ENCODE measurements around the gene WNT3A. TPM values are rescaled to one million over a fixed set of nuclear protein-coding genes. Genes with fewer than 3 reads are reported as not detected.

The WNT3A gene
- total RNA-seq, 1 donor, result not detected

GRCh38 chr1:228070851-228071250, 64.1 kb downstream of the WNT3A start:
- TF ChIP-seq CTCF (IDR thresholded peaks at IDR 0.05; ENCODE audit: insufficient read depth, low read depth, low read length), result no peak
- no peak overlapping the region for H3K4me3 ChIP-seq (ENCODE audit: low read depth, low read length)
- no peak for DNase-seq (ENCODE audit: low read depth)

DNA sequence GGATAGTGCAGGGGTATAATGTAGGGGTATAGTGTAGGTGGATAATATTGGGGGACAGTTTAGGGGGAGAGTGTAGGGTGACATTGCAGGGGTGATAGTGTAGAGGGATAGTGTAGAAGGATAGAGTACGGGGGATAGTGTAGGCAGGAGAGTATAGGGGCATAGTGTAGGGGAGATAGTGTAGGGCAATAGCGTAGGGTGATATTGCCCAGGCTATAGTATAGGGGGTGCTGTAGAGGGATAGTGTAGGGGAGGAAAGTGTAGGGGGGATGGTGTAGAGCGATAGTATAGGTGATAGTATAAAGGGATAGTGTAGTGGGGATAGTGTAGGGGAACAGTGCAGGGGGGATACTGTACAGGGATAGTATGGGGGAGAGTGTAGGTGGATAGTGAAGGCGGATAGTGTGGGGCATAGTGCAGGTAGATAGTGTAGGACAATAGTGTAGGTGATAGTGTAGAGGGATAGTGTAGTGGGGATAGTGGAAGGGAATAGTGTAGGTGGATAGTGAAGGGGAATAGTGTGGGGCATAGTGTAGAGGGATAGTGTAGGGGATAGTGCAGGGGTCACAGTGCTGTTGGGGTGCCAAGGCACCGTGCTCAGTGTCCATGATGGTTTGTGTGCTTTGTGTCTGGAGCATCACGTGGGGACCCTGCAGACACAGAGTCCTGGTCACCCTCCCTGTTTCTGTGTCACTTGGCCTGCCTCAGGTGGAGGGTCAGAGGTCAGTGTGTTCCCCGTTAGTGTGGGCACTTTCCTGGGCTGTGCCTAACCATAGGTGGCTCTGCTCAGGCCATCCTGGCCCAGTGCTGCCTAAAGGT, 65.2 kb downstream of the WNT3A start:
- H3K4me3 ChIP-seq (ENCODE audit: low read depth, low read length), result no peak overlapping the region
- no peak for TF ChIP-seq CTCF (IDR thresholded peaks at IDR 0.05; ENCODE audit: insufficient read depth, low read depth, low read length)
- no peak for DNase-seq (ENCODE audit: low read depth)

GRCh38 chr1:228072658-228073043, 65.9 kb downstream of the WNT3A start:
- H3K4me3 ChIP-seq (ENCODE audit: low read depth, low read length), result no peak overlapping the region
- TF ChIP-seq CTCF (IDR thresholded peaks at IDR 0.05; ENCODE audit: insufficient read depth, low read depth, low read length), result no peak
- DNase-seq (ENCODE audit: low read depth), result no peak

- DNase-seq (ENCODE audit: low read depth), result no peak
- TF ChIP-seq CTCF (IDR thresholded peaks at IDR 0.05; ENCODE audit: insufficient read depth, low read depth, low read length), result no peak
Observed at GRCh38 chr1:228073061-228073856, 66.5 kb downstream of the WNT3A start.

GRCh38 chr1:228073857-228074545, 67.2 kb downstream of the WNT3A start:
- no peak overlapping the region for H3K4me3 ChIP-seq (ENCODE audit: low read depth, low read length)
- TF ChIP-seq CTCF (IDR thresholded peaks at IDR 0.05; ENCODE audit: insufficient read depth, low read depth, low read length), result no peak
- no peak for DNase-seq (ENCODE audit: low read depth)

More at GRCh38 chr1:228073061-228073856, 66.5 kb downstream of the WNT3A start:
- H3K4me3 ChIP-seq (ENCODE audit: low read depth, low read length), result no peak overlapping the region

- TF ChIP-seq CTCF (IDR thresholded peaks at IDR 0.05; ENCODE audit: insufficient read depth, low read depth, low read length), result no peak
Observed at GRCh38 chr1:228074954-228075730, 68.3 kb downstream of the WNT3A start.

More at GRCh38 chr1:228074954-228075730, 68.3 kb downstream of the WNT3A start:
- DNase-seq (ENCODE audit: low read depth), result no peak
- no peak overlapping the region for H3K4me3 ChIP-seq (ENCODE audit: low read depth, low read length)

Measured in fibroblast of villous mesenchyme (primary cell).